ENCODE measurements around the gene SORCS2.

The SORCS2 gene

GRCh38 chr4:7392438-7393421 lies 200.4 kb downstream of the SORCS2 start:
- DNase-seq (ENCODE audit: low read depth): peak; percentile 35
- no peak overlapping the region for H3K4me3 ChIP-seq (ENCODE audit: low read length)
- 0 out of 2 replicates have a peak, but pooled peaks have one; percentile 9 for TF ChIP-seq CTCF (conservative IDR thresholded peaks at IDR 0.05; ENCODE audit: low read length)

GRCh38 chr4:7393601-7394575 lies 201.6 kb downstream of the SORCS2 start:
- no peak for TF ChIP-seq CTCF (conservative IDR thresholded peaks at IDR 0.05; ENCODE audit: low read length)
- H3K4me3 ChIP-seq (ENCODE audit: low read length): no peak overlapping the region
- no peak for DNase-seq (ENCODE audit: low read depth)

- no peak overlapping the region for H3K4me3 ChIP-seq (ENCODE audit: low read length)
- no peak for TF ChIP-seq CTCF (conservative IDR thresholded peaks at IDR 0.05; ENCODE audit: low read length)
- DNase-seq (ENCODE audit: low read depth): no peak
Observed at GRCh38 chr4:7394681-7395451, 202.5 kb downstream of the SORCS2 start.

GRCh38 chr4:7395645-7396044 lies 203.3 kb downstream of the SORCS2 start:
- no peak for DNase-seq (ENCODE audit: low read depth)
- H3K4me3 ChIP-seq (ENCODE audit: low read length): no peak overlapping the region
- TF ChIP-seq CTCF (conservative IDR thresholded peaks at IDR 0.05; ENCODE audit: low read length): no peak

GRCh38 chr4:7396186-7396910 lies 204.0 kb downstream of the SORCS2 start:
- TF ChIP-seq CTCF (conservative IDR thresholded peaks at IDR 0.05; ENCODE audit: low read length): no peak
- no peak overlapping the region for H3K4me3 ChIP-seq (ENCODE audit: low read length)
- no peak for DNase-seq (ENCODE audit: low read depth)

Data from AG10803 (cell line).